Heart right ventricle (tissue), 16 donors: ENCODE data around the gene CNIH3. TPM values are rescaled to one million over a fixed set of nuclear protein-coding genes. Genes with fewer than 3 reads are reported as not detected.

Experiments used
- ATAC-seq, 8 donors: fragments of 200-7000 bp; cut with Tn5 transposase; one replicate each; pipeline ENCODE4 v1.9.1; 2020; ENCODE audit warnings: mild to moderate bottlenecking in 8 of 8, moderate library complexity in 8 of 8, moderate number of reproducible peaks in 1 of 8
- DNase-seq, 2 donors: peaks; one replicate each; pipeline ENCODE4 v3.0.0-alpha.2; 2020
- H3K27ac ChIP-seq, 10 donors: fragments of 200-600 bp; sonication (generic) in 2 of 10; one replicate each; pipeline versions ENCODE4 v1.5.0 to v1.8.0; 2020 to 2022; ENCODE audit warnings: mild to moderate bottlenecking in 3 of 10
- H3K27me3 ChIP-seq, 7 donors: fragments of 200-600 bp; one replicate each; pipeline ENCODE4 v1.8.0; 2021 to 2022; ENCODE audit warnings: mild to moderate bottlenecking in 2 of 7
- H3K36me3 ChIP-seq, 9 donors: fragments of 200-600 bp; sonication (generic) in 1 of 9; one replicate each; pipeline versions ENCODE4 v1.5.0 to v1.8.0; 2020 to 2022; ENCODE audit warnings: mild to moderate bottlenecking in 2 of 9
- H3K4me1 ChIP-seq, 9 donors: fragments of 200-600 bp; sonication (generic) in 1 of 9; one replicate each; pipeline versions ENCODE4 v1.5.0 to v1.8.0; 2020 to 2022; ENCODE audit warnings: mild to moderate bottlenecking in 4 of 9
- H3K4me3 ChIP-seq, 10 donors: fragments of 200-600 bp; sonication (generic) in 2 of 10; one replicate each; pipeline versions ENCODE4 v1.5.0 to v1.8.0; 2020 to 2022; ENCODE audit warnings: mild to moderate bottlenecking in 7 of 10, moderate library complexity in 2 of 10
- H3K9me3 ChIP-seq, 11 donors: fragments of 200-600 bp in 10 of 11; sonication (generic) in 2 of 11; one replicate each; pipeline versions ENCODE4 v1.5.0 to v1.8.0; 2013 to 2022; ENCODE audit warnings: mild to moderate bottlenecking in 2 of 11, control low read depth in 1 of 11, moderate library complexity in 1 of 11
- WGBS, 2 donors: extraction: QIAGEN DNeasy Blood & Tissue Kit; methylation state at CpG; one replicate each; pipeline ENCODE4 v1.1.7; 2013; ENCODE audit warnings: inconsistent platforms in 1 of 2; 5-methylcytosine and 5-hydroxymethylcytosine counted together
- intact Hi-C, 10 donors: fragments of 100-400 bp; cut with DNase I; formaldehyde crosslinking; loops; one replicate each; pipeline versions ENCODE4 v1.11.1 to v1.14.2; 2022
- polyA plus RNA-seq, 2 donors: library from polyadenylated mRNA; stranded (reverse); fragments of 200-250 nt; gene quantifications; one replicate each; pipeline ENCODE4 v1.2.3, GENCODE V29; 2013
- total RNA-seq, 10 donors: library from RNA; stranded (reverse); fragmentation: NEBNext Ultra II Directional in 3 of 10; extraction: Animal tissue kit (Norgen Biotek cat#: 25700) in 3 of 10; gene quantifications; one replicate each; pipeline versions ENCODE4 v1.2.1 to v1.2.4, GENCODE V29; 2021 to 2023
- TF ChIP-seq, protein P1 (sequence below), 9 donors: fragments of 200-600 bp; sonication (generic) in 2 of 9; IDR thresholded peaks; one replicate each; pipeline versions ENCODE4 v1.5.0 to v1.8.0; 2021 to 2022; ENCODE audit warnings: antibody characterized with exemption in 9 of 9, mild to moderate bottlenecking in 5 of 9, moderate library complexity in 1 of 9
- donor health status: Arrhythmogenic right ventricular cardiomyopathy.
- donor health status: ischemic (EF 13 %, LVEDD 7.1; RV severe dilation, severe dysfunction).
- donor health status: healthy with polysubstance abuse.
- donor health status: DM: no; HTN: yes; CAD: no.
- donor health status: DM: no; HTN: no; CAD: no.
- donor health status: ischemic (EF 25% LVEDD 6.9; RV normal size, moderate dysfunction).
- donor health status: ischemic (EF 25% LVEDD 5.7; RV mildly dilated, moderate dysfunction).
- donor health status: healthy.
- donor health status: DM: yes; HTN: yes; CAD: no.
- donor health status: Ischemic cardiomyopathy.
- donor health status: ischemic (EF 35%, LVEDD 5.7; RV mildly dilated, moderate dysfunction).
- donor health status: nonischemic (EF 11% LVEDD 7.7; RV severe dilation, severe dysfunction).
- donor health status: DM: yes; HTN: yes; CAD: no.
- donor health status: PGD.
- donor health status: ischemic (EF 29% LVEDD 5.4; RV normal size, mild dysfunction).
- donor health status: nonischemic (EF 23%, LVEDD 6.1; RV moderate dilation, normal function).

The CNIH3 gene
- total and polyA plus RNA-seq, 12 donors: 0.28 to 1.8 (median 0.83) TPM

DNA sequence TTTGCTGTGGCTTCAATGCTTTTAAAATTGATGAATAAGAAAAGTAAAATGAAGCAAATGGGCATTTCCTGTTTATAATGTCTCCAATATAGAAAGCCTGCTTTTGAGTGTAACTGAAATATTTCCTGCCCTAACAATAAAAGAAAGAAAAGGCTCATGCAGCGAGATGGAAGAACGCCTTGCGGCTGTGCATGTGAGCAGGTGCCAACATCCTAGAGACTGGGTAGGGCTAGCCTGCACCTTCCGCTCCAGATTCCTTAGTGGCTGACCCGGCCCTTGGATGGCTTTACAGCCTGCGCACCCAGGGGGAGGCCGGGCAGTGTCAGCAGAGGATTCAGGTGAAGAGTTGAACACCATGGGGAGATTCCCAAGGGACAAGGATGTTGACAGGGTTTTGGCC, 21.8 kb downstream of the CNIH3 start:
- intact Hi-C loops: loop anchor here in 1 of 10 donors (10.0 kb wide), 1 partner anchor 123 kb away; no protein-coding TSS in a partner anchor
- no peaks in the 10 kb centered on the region for H3K4me1 ChIP-seq
- no peak overlapping the region for H3K27ac ChIP-seq
- no peak overlapping the region for H3K4me3 ChIP-seq
- TF ChIP-seq, protein P1, sequence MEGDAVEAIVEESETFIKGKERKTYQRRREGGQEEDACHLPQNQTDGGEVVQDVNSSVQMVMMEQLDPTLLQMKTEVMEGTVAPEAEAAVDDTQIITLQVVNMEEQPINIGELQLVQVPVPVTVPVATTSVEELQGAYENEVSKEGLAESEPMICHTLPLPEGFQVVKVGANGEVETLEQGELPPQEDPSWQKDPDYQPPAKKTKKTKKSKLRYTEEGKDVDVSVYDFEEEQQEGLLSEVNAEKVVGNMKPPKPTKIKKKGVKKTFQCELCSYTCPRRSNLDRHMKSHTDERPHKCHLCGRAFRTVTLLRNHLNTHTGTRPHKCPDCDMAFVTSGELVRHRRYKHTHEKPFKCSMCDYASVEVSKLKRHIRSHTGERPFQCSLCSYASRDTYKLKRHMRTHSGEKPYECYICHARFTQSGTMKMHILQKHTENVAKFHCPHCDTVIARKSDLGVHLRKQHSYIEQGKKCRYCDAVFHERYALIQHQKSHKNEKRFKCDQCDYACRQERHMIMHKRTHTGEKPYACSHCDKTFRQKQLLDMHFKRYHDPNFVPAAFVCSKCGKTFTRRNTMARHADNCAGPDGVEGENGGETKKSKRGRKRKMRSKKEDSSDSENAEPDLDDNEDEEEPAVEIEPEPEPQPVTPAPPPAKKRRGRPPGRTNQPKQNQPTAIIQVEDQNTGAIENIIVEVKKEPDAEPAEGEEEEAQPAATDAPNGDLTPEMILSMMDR (IDR thresholded peaks at IDR 0.05): no peak
- H3K36me3 ChIP-seq: no peaks in the 10 kb centered on the region
- peaks cover 0 to 39% (median 6%) of the 10 kb centered on the region in 7 donors for H3K27me3 ChIP-seq
- H3K9me3 ChIP-seq: no peaks in the 10 kb centered on the region
- WGBS, 2 donors: 77 to 83% methylated on average over 7 of the region's 7 CpGs
- DNase-seq (no peak), ATAC-seq (no peak)

DNA sequence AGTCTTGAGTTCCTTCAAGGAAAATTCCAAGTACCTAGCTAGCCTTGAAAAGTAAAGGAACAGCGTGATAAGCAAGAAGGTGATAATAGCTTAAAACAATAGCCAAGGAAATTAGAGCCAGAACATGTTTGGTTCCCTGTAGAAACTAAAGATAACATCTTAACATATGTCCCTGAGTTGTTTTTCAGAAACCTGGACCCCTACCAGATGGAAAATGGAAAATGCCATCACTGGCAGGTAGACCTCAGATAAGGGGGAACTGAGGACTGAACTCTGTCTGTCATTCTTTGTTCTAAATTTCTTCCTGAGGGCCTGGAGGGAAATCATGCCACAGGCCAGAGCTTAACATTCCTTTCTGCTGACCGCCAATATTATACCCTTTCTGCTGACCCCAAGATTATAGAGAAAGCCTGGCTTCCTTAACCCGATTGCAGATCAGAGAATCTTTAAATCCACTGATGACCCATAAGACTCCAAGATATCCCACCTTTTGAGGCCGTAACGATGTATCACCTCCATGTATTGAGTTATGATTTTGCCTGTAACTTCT, 23.4 kb downstream of the CNIH3 start:
- no peak overlapping the region for H3K27ac ChIP-seq
- 69 to 72% methylated on average over 5 of the region's 5 CpGs for WGBS, 2 donors
- H3K4me1 ChIP-seq: peaks cover 0 to 8% (median 0%) of the 10 kb centered on the region in 9 donors
- H3K36me3 ChIP-seq: no peaks in the 10 kb centered on the region
- TF ChIP-seq, protein P1 (IDR thresholded peaks at IDR 0.05): no peak
- ATAC-seq: no peak
- no peak overlapping the region for H3K4me3 ChIP-seq
- peaks cover 0 to 39% (median 6%) of the 10 kb centered on the region in 7 donors for H3K27me3 ChIP-seq
- H3K9me3 ChIP-seq: no peaks in the 10 kb centered on the region
- no peak for DNase-seq
- intact Hi-C loops: loop anchor here in 1 of 10 donors (10.0 kb wide), 1 partner anchor 125 kb away; no protein-coding TSS in a partner anchor

GRCh38 chr1:224640018-224640417, 23.9 kb downstream of the CNIH3 start:
- Histone ChIP-seq H3K4me1 (peaks cover 0 to 8% (median 0%) of the 10 kb centered on the region in 9 donors), H3K27ac (no peak overlapping the region), H3K9me3 (no peaks in the 10 kb centered on the region), H3K4me3 (no peak overlapping the region), H3K36me3 (no peaks in the 10 kb centered on the region), H3K27me3 (peaks cover 0 to 39% (median 6%) of the 10 kb centered on the region in 7 donors)
- ATAC-seq: no peak
- 70 to 74% methylated on average over 6 of the region's 6 CpGs for WGBS, 2 donors
- TF ChIP-seq, protein P1 (IDR thresholded peaks at IDR 0.05): no peak
- no peak for DNase-seq
- intact Hi-C loops: loop anchor here in 8 of 10 donors (5.0 to 10.0 kb wide), 5 partner anchors 128 to 285 kb away; partner anchors contain the start of gene DNAH14 (in 1 of the 8)

DNA sequence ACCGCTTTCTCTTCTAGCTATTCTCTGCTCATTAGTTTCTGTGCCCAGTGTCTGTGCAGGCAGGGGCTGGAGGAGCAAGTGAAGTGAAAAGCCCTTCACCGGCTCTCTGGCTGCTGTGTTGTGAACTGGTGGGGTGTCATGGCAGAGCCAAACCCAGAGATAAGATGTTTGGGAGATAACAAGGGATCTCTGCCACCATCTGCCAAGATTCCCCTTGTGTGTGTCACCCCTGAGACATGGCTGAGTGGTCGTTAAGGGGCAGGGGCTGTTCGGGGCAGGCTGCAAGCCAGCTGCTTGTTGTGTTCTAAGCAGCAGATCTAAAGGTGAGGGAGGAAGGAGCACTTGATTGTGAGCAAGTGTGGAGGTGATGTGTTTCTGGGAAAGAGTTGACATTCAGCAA, 24.5 kb downstream of the CNIH3 start:
- 34 to 48% methylated on average over 4 of the region's 4 CpGs for WGBS, 2 donors
- peaks cover 0 to 8% (median 0%) of the 10 kb centered on the region in 9 donors for H3K4me1 ChIP-seq

More for the DNA sequence above, 24.5 kb downstream of the CNIH3 start:
- Histone ChIP-seq H3K27me3 (peaks cover 0 to 39% (median 6%) of the 10 kb centered on the region in 7 donors), H3K36me3 (no peaks in the 10 kb centered on the region), H3K27ac (no peak overlapping the region), H3K9me3 (no peaks in the 10 kb centered on the region), H3K4me3 (no peak overlapping the region)
- intact Hi-C loops: loop anchor here in 8 of 10 donors (5.0 to 10.0 kb wide), 5 partner anchors 128 to 284 kb away; partner anchors contain the start of gene DNAH14 (in 1 of the 8)
- DNase-seq (no peak), ATAC-seq (no peak)
- TF ChIP-seq, protein P1 (IDR thresholded peaks at IDR 0.05): no peak
